HG02588 (cell line): ENCODE results near the gene ZC3H18.
A peak's percentile ranks its signal among the peaks of the same experiment; 100 is the strongest.

Experiments used
- ATAC-seq: cut with Tn5 transposase; IDR thresholded peaks from one replicate; pipeline ENCODE4 v1.9.1; 2021; ENCODE audit warnings: mild to moderate bottlenecking, moderate library complexity; ENCODE audit not compliant: unreplicated experiment

Gene ZC3H18

GRCh38 chr16:88636488-88637265, 66.5 kb downstream of the ZC3H18 start:
- ATAC-seq = no peak

- ATAC-seq = no peak
These were observed 68.4 kb downstream of the ZC3H18 start, which contains the start of gene IL17C for GRCh38 chr16:88638323-88639230. Gene IL17C (plus strand): TSS chr16:88638572. CDS start chr16:88638642, 70 bp downstream.

GRCh38 chr16:88639231-88640038, 69.2 kb downstream of the ZC3H18 start:
- ATAC-seq = no peak

GRCh38 chr16:88640039-88640495, 69.9 kb downstream of the ZC3H18 start:
- no peak for ATAC-seq

GRCh38 chr16:88640498-88641247, 70.5 kb downstream of the ZC3H18 start:
- ATAC-seq = no peak

- ATAC-seq = no peak
These were observed 72.9 kb downstream of the ZC3H18 start for GRCh38 chr16:88642881-88643643.

GRCh38 chr16:88643644-88643932, 73.4 kb downstream of the ZC3H18 start:
- no peak for ATAC-seq

GRCh38 chr16:88645455-88645854, 75.3 kb downstream of the ZC3H18 start:
- ATAC-seq = no peak

GRCh38 chr16:88645941-88646340, 75.7 kb downstream of the ZC3H18 start:
- ATAC-seq = no peak

- ATAC-seq = no peak
These were observed 76.3 kb downstream of the ZC3H18 start for GRCh38 chr16:88646345-88647034.

GRCh38 chr16:88647178-88648070, 77.2 kb downstream of the ZC3H18 start:
- ATAC-seq = no peak

- no peak for ATAC-seq
These were observed 79.2 kb downstream of the ZC3H18 start for GRCh38 chr16:88649195-88649923.

- no peak for ATAC-seq
These were observed 79.9 kb downstream of the ZC3H18 start for GRCh38 chr16:88649924-88650748.

- ATAC-seq = peak; percentile 66
These were observed 80.6 kb downstream of the ZC3H18 start, which contains the start of gene CYBA for GRCh38 chr16:88650749-88651275. Gene CYBA (minus strand): TSS chr16:88651053. CDS start chr16:88651013, 40 bp downstream.

GRCh38 chr16:88651276-88651988, 81.2 kb downstream of the ZC3H18 start:
- ATAC-seq = peak; percentile 62
